Lower lobe of right lung (tissue), 2 donors: ENCODE measurements around the gene TBL1XR1. TPM values are rescaled to one million over a fixed set of nuclear protein-coding genes. Genes with fewer than 3 reads are reported as not detected.

ENCODE experiments used
- ATAC-seq, 2 donors: fragments of 200-7000 bp; cut with Tn5 transposase; one replicate each; pipeline ENCODE4 v1.9.1; 2020 to 2022; ENCODE audit warnings: mild to moderate bottlenecking in 2 of 2, moderate library complexity in 2 of 2
- DNase-seq: peaks from one replicate; pipeline ENCODE4 v3.0.0-alpha.2; 2020
- H3K27ac ChIP-seq: fragments of 200-600 bp; one replicate; pipeline ENCODE4 v1.8.0; 2022
- H3K27me3 ChIP-seq: fragments of 200-600 bp; one replicate; pipeline ENCODE4 v1.8.0; 2022; ENCODE audit warnings: low read depth
- H3K36me3 ChIP-seq: fragments of 200-600 bp; one replicate; pipeline ENCODE4 v1.8.0; 2022; ENCODE audit warnings: mild to moderate bottlenecking
- H3K4me1 ChIP-seq: fragments of 200-600 bp; one replicate; pipeline ENCODE4 v1.8.0; 2022
- H3K4me3 ChIP-seq: fragments of 200-600 bp; one replicate; pipeline ENCODE4 v1.8.0; 2022; ENCODE audit warnings: mild to moderate bottlenecking
- H3K9me3 ChIP-seq: fragments of 200-600 bp; one replicate; pipeline ENCODE4 v1.8.0; 2022
- CTCF ChIP-seq: fragments of 200-600 bp; IDR thresholded peaks from one replicate; pipeline ENCODE4 v1.8.0; 2022; ENCODE audit warnings: antibody characterized with exemption, mild to moderate bottlenecking
- intact Hi-C: fragments of 100-400 bp; cut with DNase I; formaldehyde crosslinking; loops from one replicate; pipeline ENCODE4 v1.11.0; 2022
- total RNA-seq: library from RNA; stranded (reverse); fragmentation: NEBNext Ultra II Directional; extraction: Animal tissue kit (Norgen Biotek cat#: 25700); gene quantifications from one replicate; pipeline ENCODE4 v1.2.1, GENCODE V29; 2021
- donor health status: DM: no; HTN: yes; CAD: no; lungs with severe emphysema.

The TBL1XR1 gene
- total RNA-seq, 1 donor from 2014 or later, result 160 TPM

- no peak for TF ChIP-seq CTCF
- no peak overlapping the region for H3K27ac ChIP-seq
- peaks cover 15% of the 10 kb centered on the region for H3K4me1 ChIP-seq
- H3K27me3 ChIP-seq, result no peaks in the 10 kb centered on the region
- H3K36me3 ChIP-seq, result no peaks in the 10 kb centered on the region
- H3K9me3 ChIP-seq, result no peaks in the 10 kb centered on the region
- ATAC-seq (no peak), DNase-seq (no peak)
- intact Hi-C loops, result no loop called here
- H3K4me3 ChIP-seq, result no peak overlapping the region
Observed at GRCh38 chr3:177158461-177158860, 38.8 kb downstream of the TBL1XR1 start.

- ATAC-seq (no peak), DNase-seq (no peak)
- Histone ChIP-seq H3K4me3 (no peak overlapping the region), H3K4me1 (peaks cover 20% of the 10 kb centered on the region), H3K27me3 (no peaks in the 10 kb centered on the region), H3K27ac (no peak overlapping the region), H3K9me3 (no peaks in the 10 kb centered on the region), H3K36me3 (no peaks in the 10 kb centered on the region)
- intact Hi-C loops, result no loop called here
- TF ChIP-seq CTCF, result no peak
Observed at GRCh38 chr3:177157492-177157891, 39.8 kb downstream of the TBL1XR1 start.

GRCh38 chr3:177154733-177155132 lies 42.5 kb downstream of the TBL1XR1 start:
- intact Hi-C loops, result no loop called here
- Histone ChIP-seq H3K4me1 (peaks cover 42% of the 10 kb centered on the region), H3K27me3 (no peaks in the 10 kb centered on the region), H3K9me3 (no peaks in the 10 kb centered on the region), H3K4me3 (no peak overlapping the region), H3K27ac (no peak overlapping the region), H3K36me3 (no peaks in the 10 kb centered on the region)
- DNase-seq (no peak), ATAC-seq (no peak)
- TF ChIP-seq CTCF, result no peak

GRCh38 chr3:177150970-177151627 lies 46.2 kb downstream of the TBL1XR1 start:
- intact Hi-C loops, result no loop called here
- DNase-seq (no peak), ATAC-seq (peak; percentile 61 to 86)
- no peaks in the 10 kb centered on the region for H3K9me3 ChIP-seq
- no peaks in the 10 kb centered on the region for H3K36me3 ChIP-seq
- H3K4me3 ChIP-seq, result no peak overlapping the region
- H3K27me3 ChIP-seq, result no peaks in the 10 kb centered on the region
- no peak overlapping the region for H3K27ac ChIP-seq
- TF ChIP-seq CTCF, result no peak
- H3K4me1 ChIP-seq, result peaks cover 51% of the 10 kb centered on the region

GRCh38 chr3:177150218-177150916 lies 46.9 kb downstream of the TBL1XR1 start:
- Histone ChIP-seq H3K27me3 (no peaks in the 10 kb centered on the region), H3K36me3 (no peaks in the 10 kb centered on the region), H3K4me3 (no peak overlapping the region), H3K9me3 (no peaks in the 10 kb centered on the region), H3K4me1 (peaks cover 59% of the 10 kb centered on the region), H3K27ac (no peak overlapping the region)
- peak; percentile 17 to 50 for ATAC-seq
- intact Hi-C loops, result no loop called here
- no peak for DNase-seq
- TF ChIP-seq CTCF, result no peak
